Eye (tissue), 1 donor: ENCODE data around the gene SOAT1.
"Not testable (repeated sequence)": the region's sequence is repeated elsewhere in the genome, so short reads cannot be mapped to it uniquely, and the experiment has no call there.

Experiments
- DNase-seq: peaks from one replicate; pipeline ENCODE4 v3.0.0-alpha.2; 2015

Gene SOAT1

DNA sequence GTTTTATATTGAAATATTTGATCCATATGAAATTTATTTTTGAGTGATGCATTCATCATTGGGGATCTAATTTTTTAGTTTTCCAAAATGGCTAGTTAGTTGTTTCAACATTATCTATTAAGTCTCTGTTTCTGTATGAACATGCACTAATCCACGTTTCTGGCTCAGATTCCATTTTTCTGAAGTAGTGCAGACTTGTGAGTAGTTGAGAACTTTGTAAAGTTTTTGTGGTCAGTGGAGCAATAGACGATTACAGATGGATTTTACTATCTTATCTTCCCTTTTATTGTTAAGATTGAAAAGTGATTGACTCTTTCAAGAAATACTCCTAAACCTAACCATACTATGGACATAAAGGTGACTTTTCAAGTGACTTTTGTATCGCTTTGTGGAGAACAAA, 16.7 kb downstream of the SOAT1 start:
- DNase-seq, result no peak

DNA sequence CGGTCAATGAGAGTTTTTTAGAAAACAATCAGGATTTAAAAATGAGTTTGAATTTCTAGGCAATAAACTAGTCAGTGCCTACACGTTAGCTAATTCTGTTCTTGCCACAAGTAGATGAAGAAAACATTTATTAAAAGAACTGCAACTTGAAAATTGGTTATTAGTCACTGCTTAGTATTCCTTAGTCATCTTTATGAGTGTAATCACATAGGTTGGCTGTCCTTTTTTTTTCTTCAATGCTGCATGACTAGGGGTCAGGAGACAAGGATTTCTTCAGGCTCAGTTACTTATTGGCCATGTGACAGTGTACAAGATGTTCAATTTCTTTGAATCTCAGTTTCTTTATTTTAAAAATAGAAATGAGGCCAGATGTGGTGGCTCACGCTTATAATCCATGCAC, 17.1 kb downstream of the SOAT1 start:
- DNase-seq, result no peak

DNA sequence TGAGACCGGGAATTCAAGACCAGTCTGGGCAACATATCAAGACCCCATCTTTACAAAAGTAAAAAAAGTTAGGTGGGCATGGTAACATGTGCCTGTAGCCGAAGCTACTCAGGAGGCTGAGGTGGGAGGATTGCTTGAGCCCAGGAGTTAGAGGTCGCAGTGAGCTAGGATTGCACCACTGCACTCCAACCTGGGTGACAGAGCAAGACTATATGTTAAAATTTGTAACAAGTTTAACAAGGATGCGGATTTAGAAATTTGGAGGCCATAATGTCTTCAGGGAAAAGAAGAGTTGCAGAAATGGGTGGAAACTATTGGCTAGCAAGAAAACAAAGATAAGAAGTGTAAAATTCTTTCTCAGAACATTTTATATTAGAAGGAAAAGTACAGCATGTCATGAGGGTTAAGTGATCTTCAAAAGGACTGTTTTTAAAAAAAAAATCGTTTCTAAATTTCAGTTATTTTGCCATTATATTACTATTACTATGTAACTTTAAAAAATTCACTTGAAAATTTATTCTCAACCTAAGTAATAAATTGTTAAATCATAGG, 17.6 kb downstream of the SOAT1 start:
- DNase-seq, result no peak

DNA sequence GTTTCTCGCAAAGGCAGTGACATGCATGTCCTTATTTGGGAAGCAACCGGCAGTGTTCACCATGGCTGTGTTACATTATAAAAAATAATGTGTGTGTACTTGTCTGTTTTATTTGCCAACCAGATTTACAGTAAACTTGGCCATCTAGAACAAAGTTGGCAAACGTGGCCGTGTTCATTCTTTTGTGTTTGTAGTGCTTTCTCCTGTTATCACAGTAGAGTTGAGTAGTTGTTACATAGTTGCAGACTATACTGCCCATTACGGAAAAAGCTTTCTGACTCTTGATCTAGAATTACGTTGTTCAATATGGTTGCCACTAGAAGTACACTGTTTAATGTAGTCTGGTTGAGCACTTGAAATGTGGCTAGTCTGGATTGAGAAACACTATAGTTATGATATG, 19.4 kb downstream of the SOAT1 start:
- DNase-seq, result no peak

DNA sequence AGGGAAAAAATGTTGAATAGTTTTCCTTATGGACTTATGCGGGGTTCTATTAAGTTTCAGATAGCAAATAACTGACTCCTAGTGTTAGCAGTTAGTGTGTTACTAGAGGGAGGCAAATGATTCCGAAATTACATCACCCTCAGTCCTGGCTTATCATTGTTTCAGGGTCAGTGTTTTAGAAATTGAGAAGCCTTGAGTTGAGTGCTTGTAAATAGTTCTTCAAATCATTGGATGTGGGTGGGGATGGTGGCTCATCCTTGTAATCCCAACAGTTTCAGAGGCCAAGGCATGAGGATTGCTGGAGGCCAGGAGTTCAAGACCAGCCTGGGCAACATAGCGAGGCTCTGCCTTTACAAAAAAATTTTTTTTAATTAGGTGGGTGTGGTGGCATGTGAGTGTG, 21.3 kb downstream of the SOAT1 start:
- no peak for DNase-seq

DNA sequence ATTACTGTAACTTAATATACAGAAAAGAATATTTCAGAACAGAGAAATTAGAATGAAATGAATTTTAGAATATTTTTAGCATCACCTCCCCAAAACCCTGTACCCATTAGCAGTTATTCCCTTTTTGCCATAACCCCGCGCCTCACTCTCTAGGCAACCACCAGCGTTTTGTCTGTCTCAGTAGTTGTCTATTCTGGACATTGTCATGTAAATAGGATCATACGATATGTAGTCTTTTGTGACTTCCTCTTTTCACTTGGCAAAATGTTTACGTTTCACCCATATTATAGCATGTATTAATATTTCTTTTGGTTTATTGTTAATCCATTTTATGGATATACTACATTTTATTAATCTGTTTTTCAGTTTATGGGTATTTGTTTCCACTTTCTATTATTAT, 24.9 kb downstream of the SOAT1 start:
- DNase-seq, result no peak

DNA sequence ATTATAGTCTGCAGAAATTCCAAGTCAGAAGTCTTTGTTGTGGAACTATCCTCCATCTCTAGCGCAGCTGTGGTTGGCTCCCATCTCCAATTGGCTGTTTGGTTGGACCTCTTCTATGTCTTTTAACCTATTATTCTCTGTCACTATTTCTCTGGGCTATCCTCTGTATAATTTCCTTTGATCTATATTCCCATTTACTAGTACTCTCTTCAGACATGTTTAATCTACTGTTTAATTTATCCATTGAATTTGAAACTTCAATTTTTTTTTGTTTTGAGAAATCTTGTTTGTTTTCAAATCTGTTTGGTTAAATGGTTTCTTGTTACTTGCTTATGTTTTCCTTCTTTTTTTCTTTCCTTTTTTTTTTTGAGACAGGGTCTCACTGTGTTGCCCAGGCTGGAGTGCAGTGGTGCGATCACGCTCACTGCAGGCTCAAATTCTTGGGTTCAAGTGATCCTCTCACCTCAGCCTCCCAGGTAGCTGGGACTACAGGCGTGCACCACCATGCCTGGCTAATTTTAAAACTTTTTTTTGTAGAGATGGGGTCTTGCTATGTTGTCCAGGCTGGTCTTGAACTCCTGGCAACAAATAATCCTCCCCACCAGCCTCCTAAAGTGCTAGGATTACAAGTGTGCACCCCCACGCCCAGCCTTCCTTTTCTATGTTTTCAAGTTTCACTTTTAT, 28.1 kb downstream of the SOAT1 start:
- DNase-seq, result no peak

DNA sequence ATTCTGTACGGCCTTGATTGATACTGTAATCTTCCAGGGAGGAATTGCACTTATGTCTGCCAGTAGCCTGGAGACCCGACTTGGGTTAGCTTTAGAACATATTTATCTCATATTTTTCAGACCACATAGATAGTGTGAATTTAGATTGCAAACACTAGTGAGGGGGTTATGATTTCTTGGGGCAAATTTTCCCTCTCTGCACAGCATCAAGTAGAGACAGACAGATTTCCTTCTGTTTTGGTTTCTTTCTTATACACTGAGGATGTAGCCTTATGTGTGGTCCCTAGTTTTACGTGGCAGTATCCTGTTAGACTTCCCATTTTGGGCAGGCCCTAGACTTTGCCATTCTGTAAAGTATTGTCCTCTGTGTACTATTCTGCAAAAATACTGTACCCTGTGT, 29.0 kb downstream of the SOAT1 start:
- DNase-seq, result no peak

DNA sequence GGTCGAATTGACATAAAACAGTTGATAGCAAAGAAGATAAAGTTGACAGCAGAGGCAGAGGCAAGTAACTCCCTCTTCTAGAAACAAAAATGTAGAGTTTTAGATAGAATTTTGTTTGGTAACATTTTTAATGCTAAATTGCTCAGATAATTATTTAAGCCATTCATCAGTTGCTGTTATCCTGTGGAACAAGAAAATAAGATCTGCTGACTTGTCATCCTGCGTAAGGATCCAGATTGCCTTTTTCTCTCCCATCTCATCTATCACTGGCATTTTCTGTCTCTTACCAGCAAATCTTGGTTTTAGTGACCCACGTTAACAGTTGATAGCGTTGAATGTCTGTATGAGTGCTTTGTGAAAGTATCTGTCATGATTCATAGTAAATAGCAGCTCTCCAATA, 29.8 kb downstream of the SOAT1 start:
- no peak for DNase-seq

DNA sequence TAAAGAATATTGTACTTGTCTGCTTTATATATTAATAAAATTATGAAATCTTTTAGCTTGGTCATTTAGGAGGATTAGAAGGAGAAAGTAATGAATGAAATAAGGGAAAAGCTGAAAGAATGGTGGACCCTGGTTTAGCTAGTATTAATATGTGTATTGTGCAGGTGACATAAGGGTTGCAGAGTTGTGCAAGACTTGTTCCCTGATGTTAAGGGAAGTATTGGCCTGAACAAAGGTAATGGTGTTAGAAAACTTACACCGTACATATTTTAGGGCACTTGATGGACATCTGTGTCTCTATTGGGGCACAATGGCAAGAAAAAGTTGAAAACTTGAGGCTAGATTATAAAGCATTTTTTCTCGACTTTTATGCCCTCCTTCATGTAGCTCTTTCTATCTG, 32.2 kb downstream of the SOAT1 start:
- DNase-seq, result no peak

DNA sequence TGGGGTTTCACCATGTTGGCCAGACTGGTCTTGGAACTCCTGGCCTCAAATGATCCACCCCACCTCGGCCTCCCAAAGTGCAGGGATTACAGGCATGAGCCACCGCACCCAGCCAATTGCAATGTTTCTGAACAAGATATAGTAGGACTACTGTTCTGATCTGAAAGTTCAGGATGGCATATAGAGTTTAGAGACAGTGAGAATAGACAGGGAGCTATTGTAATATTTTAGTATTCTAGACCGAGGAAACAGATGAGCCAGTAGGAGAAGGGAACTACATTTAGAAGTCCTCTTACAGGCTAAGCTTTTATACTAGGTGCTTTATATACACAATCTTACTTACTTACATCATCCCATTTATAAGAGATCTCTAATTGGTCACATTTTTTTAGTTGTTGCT, 33.1 kb downstream of the SOAT1 start:
- DNase-seq, result no peak

DNA sequence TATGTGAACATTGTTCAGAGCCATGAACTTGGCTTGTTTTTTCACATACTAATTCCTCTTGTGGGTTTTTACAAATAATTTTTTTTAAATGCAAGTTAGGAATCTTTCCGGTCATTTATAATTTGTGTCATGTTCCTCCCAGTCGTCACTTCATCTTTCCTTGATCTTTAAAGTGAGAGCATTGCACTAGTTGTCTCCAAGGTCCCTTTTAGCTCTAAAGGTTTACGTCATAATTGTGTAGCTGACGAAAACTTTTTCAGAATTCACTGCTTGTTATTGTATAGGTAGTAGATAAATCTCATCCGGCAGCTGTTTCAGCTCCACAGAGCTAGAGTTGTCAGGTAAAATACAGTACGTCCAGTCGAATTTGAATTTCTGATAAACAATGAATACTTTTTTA, 33.6 kb downstream of the SOAT1 start:
- no peak for DNase-seq

DNA sequence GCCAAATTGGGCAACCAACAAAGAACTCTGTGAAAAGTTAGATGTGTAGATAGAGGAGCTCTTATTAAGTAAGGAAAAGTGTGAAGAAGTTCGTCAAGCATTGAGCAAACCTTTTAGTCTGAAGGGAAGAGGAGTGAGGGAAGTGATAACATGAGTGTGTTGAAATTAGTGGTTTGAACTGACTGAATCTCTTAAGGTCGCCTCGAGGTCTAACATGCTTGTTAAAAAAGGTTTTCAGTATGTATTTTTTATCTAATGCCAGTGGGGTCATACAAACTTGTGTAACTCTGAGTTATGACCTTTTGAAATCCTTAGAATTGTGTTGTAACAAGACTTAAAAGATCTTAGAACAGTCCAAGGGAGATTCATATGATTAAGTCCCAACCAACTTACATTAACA, 34.1 kb downstream of the SOAT1 start:
- DNase-seq, result no peak

DNA sequence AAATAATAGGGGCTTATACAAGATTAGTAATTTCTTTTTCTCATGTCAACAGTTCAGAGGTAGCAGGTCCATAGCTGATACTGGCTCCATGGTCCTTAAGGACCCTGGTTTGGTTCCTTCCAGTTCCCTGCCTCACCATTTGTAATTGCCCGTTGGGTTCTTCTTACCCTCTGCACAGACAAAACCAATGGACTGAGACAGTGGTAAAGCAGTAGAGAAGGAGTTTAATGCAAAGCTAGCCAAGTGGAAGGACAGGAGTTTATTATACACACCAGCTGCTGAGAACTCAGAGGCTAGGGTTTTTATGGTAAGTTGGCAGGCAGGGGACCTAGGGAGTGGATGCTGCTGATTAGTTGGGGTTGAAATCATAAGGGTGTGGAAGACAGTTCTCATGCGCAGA, 36.3 kb downstream of the SOAT1 start:
- DNase-seq, result no peak

DNA sequence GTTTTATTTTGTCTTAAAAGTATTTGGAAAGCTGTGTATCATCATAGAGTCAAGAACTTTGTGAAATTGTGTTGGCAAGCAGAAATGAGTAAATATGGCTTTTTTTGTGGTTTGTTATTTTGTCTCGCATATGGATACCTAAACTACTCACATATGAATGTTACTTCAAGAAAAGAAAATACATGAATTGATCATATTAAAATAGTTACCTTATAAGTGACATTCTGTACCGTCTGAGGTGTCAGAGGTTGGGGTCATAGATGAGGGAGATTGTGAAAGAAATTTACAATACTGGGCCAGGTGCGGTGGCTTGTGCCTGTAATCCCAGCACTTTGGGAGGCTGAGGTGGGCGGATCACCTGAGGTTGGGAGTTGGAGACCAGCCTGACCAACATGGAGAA, 40.8 kb downstream of the SOAT1 start:
- no peak for DNase-seq

DNA sequence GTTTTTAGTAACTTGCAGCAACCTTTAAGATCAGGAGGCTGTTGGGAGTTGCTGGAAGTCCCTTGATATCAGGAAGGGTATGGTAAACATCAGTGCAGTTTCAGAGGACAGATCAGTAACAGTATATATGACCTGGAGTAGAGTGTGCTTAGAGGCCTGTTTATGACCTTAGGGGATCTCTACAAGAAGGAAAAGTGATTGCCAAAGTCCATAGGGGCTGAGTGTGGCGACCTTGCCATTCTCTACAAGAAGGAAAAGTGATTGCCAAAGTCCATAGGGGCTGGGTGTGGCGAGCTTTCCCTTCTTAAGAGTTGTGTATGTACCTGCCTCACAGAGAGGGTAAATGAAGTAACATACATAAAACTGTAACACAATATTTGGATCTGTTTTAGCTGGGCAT, 43.7 kb downstream of the SOAT1 start:
- DNase-seq, result no peak

DNA sequence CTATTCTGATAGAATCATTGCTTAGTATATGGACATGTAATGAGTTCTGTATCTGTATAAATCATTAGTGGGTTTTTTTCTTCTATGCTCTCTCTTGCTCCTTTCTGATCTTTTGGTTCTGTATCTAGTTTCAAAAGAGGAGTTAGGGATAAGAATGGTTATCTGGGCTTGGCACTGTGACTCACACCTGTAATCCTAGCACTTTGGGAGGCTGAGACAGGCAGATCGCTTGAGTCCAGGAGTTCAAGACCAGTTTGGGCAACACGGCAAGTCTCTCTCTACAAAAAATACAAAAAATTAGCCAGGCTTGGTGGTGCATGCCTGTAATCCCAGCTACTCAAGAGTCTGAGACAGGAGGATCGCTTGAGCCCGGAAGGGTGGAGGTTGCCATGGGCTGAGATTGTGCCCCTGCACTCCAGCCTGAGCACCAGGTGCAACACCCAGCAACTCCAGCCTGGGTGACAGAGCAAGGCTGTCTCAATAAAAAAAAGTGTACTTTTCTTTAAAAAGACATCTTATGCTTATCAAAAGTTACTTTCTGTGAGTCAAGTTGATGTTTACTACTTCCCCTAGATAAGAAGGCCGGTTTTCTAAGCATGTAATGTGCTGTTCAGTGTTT, 44.5 kb downstream of the SOAT1 start:
- DNase-seq, result no peak

DNA sequence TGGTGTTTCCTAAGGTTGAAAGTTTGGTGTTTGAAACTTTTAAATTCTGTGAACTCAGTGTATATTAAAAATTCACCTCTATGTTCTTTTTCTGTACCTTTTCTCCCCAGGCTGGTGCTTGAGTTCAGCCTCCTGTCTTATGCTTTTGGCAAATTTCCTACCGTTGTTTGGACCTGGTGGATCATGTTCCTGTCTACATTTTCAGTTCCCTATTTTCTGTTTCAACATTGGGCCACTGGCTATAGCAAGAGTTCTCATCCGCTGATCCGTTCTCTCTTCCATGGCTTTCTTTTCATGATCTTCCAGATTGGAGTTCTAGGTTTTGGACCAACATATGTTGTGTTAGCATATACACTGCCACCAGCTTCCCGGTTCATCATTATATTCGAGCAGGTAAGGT, 47.3 kb downstream of the SOAT1 start:
- DNase-seq, result no peak

DNA sequence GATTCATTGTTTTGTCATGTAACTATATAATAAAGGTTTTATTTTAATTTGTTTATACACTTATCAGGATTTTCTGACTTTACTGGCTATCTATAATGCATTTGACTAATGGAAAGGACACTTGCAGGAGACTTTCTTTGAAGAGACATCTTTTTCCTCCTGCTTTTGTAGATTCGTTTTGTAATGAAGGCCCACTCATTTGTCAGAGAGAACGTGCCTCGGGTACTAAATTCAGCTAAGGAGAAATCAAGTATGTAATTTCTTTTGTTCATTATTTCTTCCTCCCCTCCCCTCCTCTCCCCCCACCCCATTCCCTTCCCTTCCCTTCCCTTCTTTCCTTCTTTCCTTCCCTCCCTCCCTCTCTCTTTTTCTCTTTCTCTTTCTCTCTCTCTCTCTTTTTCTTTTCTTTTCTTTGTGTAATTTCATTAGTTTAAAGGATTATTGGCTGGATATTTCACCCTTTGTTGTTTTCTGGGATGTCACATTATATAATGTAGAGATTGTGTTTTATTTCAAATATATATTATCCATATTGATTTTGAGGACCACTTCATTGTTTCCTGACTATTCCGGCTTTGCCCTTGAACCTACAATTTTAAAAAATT, 48.4 kb downstream of the SOAT1 start:
- DNase-seq, result no peak

DNA sequence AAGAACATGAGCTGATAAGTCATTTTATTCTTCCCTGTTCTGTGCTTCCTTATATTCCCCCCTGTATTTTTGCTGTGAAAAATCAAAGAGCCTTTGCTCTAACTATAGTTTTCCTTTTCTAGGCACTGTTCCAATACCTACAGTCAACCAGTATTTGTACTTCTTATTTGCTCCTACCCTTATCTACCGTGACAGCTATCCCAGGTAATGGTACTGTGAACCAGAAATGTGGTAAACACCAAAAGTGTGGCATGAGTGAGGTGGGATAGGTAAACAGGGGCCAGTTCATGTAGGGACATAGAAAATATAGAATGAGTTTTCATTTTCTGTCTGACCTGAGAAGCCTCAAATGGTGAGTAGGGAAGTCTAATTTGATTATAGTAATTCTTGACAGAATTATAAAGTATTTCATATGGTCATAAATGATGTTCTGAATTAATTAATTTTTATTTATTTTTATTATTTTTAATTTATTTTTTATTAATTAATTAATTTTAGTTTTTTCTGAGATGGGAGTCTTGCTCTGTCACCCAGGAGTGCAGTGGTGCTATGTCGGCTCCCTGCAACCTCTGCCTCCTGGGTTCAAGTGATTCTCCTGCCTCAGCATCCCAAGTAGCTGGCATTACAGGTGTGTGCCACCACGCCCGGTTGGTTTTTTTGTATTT, 49.3 kb downstream of the SOAT1 start:
- no peak for DNase-seq

DNA sequence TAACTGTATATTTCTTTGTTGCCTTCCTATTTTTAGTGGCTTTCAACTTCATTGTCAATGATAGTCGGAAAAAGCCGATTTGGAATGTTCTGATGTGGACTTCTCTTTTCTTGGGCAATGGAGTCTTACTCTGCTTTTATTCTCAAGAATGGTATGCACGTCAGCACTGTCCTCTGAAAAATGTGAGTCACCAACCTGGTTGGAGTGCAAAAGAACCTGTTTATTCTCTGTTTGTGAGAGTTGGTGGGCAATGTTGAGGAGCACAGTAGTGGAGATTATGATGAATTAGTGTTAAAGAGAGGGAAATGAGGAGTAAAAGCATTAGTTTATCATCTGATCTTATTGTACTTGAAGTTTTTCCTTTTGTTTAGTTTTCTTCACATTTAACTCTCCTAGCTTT, 57.7 kb downstream of the SOAT1 start:
- DNase-seq, result no peak

DNA sequence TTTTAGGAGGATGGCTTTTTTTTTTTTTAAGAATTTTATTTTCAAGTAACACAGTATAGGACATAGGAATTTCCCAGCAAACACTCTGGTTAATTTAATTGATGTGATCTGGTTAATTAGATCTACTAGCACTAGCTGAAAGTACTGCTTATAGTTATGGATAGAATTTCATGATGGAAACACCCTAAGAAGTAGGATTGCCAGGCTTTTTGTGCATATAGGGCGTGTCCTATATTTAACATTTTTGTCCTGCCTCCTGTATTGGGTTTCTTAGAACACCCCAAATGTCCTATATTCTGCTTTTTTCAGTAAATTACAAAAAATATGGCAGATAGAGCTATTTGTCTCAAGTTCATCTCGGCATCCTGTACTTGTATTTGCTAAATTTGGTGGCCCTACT, 58.6 kb downstream of the SOAT1 start:
- no peak for DNase-seq

DNA sequence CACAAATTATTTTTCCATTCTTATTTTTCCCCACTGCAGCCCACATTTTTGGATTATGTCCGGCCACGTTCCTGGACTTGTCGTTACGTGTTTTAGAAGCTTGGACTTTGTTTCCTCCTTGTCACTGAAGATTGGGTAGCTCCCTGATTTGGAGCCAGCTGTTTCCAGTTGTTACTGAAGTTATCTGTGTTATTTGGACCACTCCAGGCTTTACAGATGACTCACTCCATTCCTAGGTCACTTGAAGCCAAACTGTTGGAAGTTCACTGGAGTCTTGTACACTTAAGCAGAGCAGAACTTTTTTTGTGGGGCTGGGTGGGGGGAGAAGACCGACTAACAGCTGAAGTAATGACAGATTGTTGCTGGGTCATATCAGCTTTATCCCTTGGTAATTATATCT, 59.9 kb downstream of the SOAT1 start:
- DNase-seq, result no peak

DNA sequence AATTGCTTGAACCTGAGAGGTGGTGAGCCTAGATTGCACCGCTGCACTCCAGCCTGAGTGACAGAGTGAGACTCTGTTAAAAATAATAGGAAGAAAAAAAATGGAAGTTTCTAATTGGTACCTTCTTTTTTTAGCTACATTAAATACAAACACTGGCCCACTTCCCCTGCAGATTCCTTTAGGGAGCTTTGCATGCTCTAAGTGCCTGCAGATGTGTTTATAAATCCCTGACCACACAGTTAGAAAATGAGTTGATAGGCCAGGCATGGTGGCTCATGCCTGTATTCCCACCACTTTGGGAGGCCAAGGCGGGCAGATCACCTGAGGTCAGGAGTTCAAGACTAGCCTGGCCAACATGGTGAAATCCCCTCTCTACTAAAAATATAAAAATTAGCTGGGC, 68.0 kb downstream of the SOAT1 start:
- not testable (repeated sequence) for DNase-seq
